Activated naive CD8-positive, alpha-beta T cell treated with anti-CD3 and anti-CD28 coated beads for 36 hours (primary cell): ENCODE data around the gene SRBD1. TPM values are rescaled to one million over a fixed set of nuclear protein-coding genes. Genes with fewer than 3 reads are reported as not detected.

Experiments used
- DNase-seq: peaks from one replicate; pipeline ENCODE4 v3.0.0; 2021
- H3K27ac Mint-ChIP-seq: one replicate; pipeline ENCODE4 v1.8.0; 2022; ENCODE audit warnings: mild to moderate bottlenecking, moderate library complexity, mixed read lengths
- H3K27me3 Mint-ChIP-seq: one replicate; pipeline ENCODE4 v1.8.0; 2022; ENCODE audit warnings: mild to moderate bottlenecking, mixed read lengths
- H3K36me3 Mint-ChIP-seq: one replicate; pipeline ENCODE4 v1.8.0; 2021; ENCODE audit warnings: mild to moderate bottlenecking, mixed read lengths
- H3K4me1 Mint-ChIP-seq: one replicate; pipeline ENCODE4 v1.8.0; 2021; ENCODE audit warnings: mixed read lengths
- H3K4me3 Mint-ChIP-seq: one replicate; pipeline ENCODE4 v1.8.0; 2022; ENCODE audit warnings: mild to moderate bottlenecking, moderate library complexity, mixed read lengths
- H3K9me3 Mint-ChIP-seq: one replicate; pipeline ENCODE4 v1.8.0; 2022; ENCODE audit warnings: mixed read lengths
- total RNA-seq, 2 experiments: library from RNA; stranded (reverse); gene quantifications; one replicate each; pipeline ENCODE4 v1.2.3, GENCODE V29; 2021

Gene SRBD1
- total RNA-seq, 2 experiments from 2014 or later: 18.2 to 19.1 TPM

DNA sequence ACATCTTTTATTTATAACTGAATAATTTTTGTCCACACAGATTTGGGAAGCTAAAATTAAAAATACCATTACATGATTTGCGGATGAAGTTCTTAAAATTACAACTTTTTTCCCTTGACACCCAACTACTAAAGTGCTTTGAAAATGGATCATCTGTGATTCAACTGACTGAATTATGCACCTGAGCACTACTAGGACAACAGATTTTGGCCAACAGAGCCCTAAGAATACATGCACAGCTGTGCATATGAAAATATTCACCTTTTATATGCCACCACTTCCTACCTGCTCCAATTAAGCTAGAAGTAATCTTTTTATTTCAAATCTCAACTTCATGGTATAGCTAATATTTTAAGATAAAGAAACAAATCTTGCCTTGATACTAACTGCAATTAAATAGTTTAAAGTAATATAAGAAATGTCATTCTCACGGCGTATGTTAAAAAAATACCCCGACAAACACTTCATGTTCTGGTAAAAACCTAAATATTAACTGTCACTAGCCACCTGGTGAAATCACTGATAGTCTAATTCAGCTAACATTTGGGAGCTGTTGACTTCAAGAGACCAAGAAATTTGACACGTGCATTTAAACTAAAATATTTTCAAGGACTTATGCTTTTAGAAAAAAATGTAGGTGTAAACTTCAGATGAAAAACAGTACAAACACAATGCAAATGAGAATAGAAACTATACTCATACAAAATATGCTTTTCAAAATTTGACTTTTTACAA is 153.7 kb downstream of the SRBD1 start:
- DNase-seq: no peak
- H3K4me3 Mint-ChIP-seq: no peak overlapping the region
- no peak overlapping the region for H3K27ac Mint-ChIP-seq
- peaks cover 17% of the 10 kb centered on the region for H3K36me3 Mint-ChIP-seq
- no peaks in the 10 kb centered on the region for H3K9me3 Mint-ChIP-seq
- H3K4me1 Mint-ChIP-seq: no peaks in the 10 kb centered on the region
- no peaks in the 10 kb centered on the region for H3K27me3 Mint-ChIP-seq

DNA sequence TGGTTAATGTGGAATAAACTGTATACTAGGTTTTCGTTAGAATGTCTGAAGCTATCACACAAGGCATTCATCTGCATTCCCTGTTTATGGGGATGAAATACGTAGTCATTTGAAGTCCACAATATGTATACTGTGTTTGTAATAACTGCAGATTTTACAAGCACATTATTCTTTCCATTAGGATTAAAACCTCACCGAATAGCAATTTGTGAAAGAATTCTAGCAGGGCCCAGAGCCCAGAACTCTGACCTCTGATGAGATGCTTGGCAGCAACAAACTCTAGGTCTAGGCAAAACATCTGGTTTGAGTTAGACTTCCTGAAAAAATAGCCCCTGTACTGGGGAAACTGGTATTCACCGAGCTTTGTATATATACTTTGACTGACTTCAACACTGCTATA is 158.2 kb downstream of the SRBD1 start:
- no peak for DNase-seq
- Mint-ChIP-seq H3K27ac (no peak overlapping the region), H3K27me3 (no peaks in the 10 kb centered on the region), H3K4me1 (peaks cover 3% of the 10 kb centered on the region), H3K9me3 (no peaks in the 10 kb centered on the region), H3K4me3 (no peak overlapping the region), H3K36me3 (no peaks in the 10 kb centered on the region)

DNA sequence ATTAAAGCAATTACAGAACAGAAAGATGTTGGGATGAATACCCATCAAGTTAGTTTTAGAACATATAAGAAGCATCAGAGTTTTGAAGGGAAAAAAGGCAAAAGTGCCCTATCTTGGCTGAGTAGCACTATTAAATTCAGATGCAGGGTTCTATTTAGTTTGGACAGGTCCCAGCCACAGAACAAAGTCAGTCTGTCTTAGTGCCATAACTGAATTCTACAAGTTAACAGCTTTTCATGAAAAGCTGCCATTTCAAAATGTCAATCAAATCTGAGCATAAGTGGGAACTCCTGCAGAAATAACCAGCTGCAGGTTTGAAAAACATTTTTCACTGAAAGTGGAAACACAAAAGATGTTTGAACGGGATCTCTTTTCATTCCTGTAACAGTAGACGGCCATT is 160.4 kb downstream of the SRBD1 start:
- peaks cover 9% of the 10 kb centered on the region for H3K36me3 Mint-ChIP-seq
- H3K4me3 Mint-ChIP-seq: no peak overlapping the region
- no peak for DNase-seq
- no peak overlapping the region for H3K27ac Mint-ChIP-seq
- peaks cover 3% of the 10 kb centered on the region for H3K4me1 Mint-ChIP-seq
- H3K27me3 Mint-ChIP-seq: no peaks in the 10 kb centered on the region
- H3K9me3 Mint-ChIP-seq: no peaks in the 10 kb centered on the region

DNA sequence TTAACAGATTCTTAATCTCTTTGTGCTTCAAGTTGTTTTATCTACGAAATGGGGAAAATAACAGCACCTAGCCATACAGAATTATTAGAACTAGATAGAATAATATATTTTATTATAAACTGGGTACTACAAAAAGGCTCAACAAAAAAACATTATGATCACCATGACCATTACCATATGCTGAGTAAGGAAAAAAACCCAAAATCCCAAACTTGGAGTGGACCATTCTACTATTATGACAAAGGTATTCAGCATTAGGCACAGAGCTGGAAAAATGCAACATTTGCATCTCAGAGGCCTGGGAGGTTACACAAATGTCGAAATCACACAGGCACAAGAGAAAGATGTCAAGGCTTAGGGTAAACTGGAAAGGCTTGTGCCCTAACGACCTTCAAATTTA is 162.8 kb downstream of the SRBD1 start:
- H3K27me3 Mint-ChIP-seq: no peaks in the 10 kb centered on the region
- no peak overlapping the region for H3K27ac Mint-ChIP-seq
- H3K36me3 Mint-ChIP-seq: peaks cover 16% of the 10 kb centered on the region
- H3K4me3 Mint-ChIP-seq: no peak overlapping the region
- no peak for DNase-seq
- H3K4me1 Mint-ChIP-seq: peaks cover 3% of the 10 kb centered on the region
- no peaks in the 10 kb centered on the region for H3K9me3 Mint-ChIP-seq

DNA sequence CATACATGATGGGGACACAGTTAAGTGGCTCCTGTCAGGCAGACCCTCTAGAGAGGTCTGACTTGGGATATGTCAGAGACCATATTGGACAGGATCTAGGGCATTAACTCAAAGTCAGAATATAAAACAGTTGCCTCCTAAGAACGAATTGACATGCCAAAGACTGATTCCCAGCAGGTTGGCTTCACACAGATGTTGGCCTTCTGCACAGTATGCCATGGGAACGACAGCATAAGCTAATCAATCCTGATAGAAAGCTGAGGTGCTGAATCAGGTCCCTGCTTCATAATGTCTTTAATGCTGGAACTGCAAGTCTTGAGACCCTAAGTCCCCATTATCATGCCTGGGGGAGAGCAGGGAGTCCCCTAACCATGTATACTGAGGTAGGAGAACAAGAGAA is 165.1 kb downstream of the SRBD1 start:
- Mint-ChIP-seq H3K9me3 (no peaks in the 10 kb centered on the region), H3K4me3 (no peak overlapping the region), H3K36me3 (peaks cover 24% of the 10 kb centered on the region), H3K4me1 (peaks cover 8% of the 10 kb centered on the region), H3K27ac (no peak overlapping the region), H3K27me3 (no peaks in the 10 kb centered on the region)
- no peak for DNase-seq

DNA sequence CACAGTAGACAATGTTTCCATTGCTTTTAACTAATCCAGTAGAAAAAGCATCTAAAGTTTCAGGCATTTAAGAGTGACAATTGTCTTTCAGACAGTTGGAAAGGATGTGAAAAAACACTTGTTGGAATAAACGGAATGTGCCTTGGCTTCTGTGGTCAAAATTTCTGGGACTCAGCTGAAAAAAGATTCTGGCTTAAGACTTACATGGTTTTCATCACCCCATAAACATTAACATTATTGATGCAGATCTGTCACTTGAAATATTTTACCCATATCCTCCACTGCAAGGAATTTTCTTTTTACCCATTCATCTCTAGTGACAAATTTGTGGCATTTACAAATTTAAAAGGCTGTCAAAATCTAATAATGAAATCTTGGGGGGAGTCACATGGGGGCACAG is 166.0 kb downstream of the SRBD1 start:
- no peak overlapping the region for H3K27ac Mint-ChIP-seq
- no peak overlapping the region for H3K4me3 Mint-ChIP-seq
- no peaks in the 10 kb centered on the region for H3K9me3 Mint-ChIP-seq
- DNase-seq: no peak
- H3K27me3 Mint-ChIP-seq: no peaks in the 10 kb centered on the region
- peaks cover 24% of the 10 kb centered on the region for H3K36me3 Mint-ChIP-seq
- H3K4me1 Mint-ChIP-seq: peaks cover 8% of the 10 kb centered on the region

DNA sequence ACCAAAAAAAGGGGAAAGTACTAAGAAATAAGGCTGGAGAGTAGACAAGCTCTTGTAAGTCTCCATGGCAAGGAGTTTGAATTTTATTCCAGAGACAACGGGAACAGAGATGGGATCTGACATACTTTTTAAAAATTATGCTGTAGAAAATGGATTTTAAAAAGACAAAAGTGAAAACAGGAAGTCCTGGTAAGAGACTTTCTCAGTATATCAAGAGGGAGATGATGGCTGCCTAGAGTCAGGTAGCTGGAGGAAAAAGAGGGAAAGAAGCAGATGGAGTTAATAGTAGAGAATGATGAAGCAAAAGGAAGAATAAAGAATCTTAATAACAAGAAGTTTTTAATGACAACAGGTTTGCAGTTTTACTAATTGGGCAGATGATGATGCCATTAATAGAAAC is 168.1 kb downstream of the SRBD1 start:
- peaks cover 4% of the 10 kb centered on the region for H3K9me3 Mint-ChIP-seq
- no peak for DNase-seq
- no peak overlapping the region for H3K27ac Mint-ChIP-seq
- peaks cover 5% of the 10 kb centered on the region for H3K4me1 Mint-ChIP-seq
- no peaks in the 10 kb centered on the region for H3K27me3 Mint-ChIP-seq
- H3K4me3 Mint-ChIP-seq: no peak overlapping the region
- H3K36me3 Mint-ChIP-seq: peaks cover 34% of the 10 kb centered on the region

DNA sequence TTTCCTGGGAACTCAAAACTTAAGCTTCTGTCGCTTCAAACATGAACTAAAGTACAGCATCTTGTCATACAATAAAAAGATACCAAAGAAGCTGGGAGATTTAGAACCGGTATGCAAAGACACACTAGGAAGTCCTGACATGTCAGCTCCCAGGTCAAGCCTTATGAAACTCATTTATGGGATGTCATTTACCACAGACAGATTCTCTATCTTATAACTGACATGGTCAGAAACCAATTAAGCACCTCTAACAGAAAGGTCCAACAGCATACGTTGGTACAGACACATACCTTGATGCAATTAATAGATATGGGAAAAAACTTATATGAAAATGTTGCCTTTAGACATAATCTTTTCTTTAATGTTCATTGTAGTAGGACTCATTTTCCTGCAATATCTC is 169.0 kb downstream of the SRBD1 start:
- H3K27ac Mint-ChIP-seq: no peak overlapping the region
- no peak overlapping the region for H3K4me3 Mint-ChIP-seq
- H3K9me3 Mint-ChIP-seq: peaks cover 10% of the 10 kb centered on the region
- no peaks in the 10 kb centered on the region for H3K27me3 Mint-ChIP-seq
- H3K36me3 Mint-ChIP-seq: peaks cover 39% of the 10 kb centered on the region
- peaks cover 9% of the 10 kb centered on the region for H3K4me1 Mint-ChIP-seq
- no peak for DNase-seq

DNA sequence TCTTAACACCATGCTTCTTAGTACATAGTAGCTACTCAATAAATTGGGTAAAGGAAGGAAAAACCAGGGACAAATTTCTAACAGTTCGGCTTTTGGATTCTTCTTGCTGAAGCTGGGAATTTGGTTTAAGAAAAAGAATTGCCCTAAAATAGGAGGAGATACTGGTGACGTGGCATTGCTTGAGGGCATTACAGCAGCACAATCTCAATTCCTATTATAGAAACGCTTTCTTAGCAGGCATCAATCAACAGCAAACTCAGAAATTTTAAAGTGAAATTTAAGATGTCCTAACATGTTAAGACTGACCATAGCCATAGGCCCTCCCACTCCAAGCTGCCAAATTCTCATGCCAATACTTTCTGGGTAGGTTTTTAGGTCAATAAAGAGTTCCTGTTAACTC is 169.5 kb downstream of the SRBD1 start:
- no peak overlapping the region for H3K4me3 Mint-ChIP-seq
- H3K4me1 Mint-ChIP-seq: peaks cover 9% of the 10 kb centered on the region
- no peak for DNase-seq
- H3K27ac Mint-ChIP-seq: no peak overlapping the region
- peaks cover 39% of the 10 kb centered on the region for H3K36me3 Mint-ChIP-seq
- no peaks in the 10 kb centered on the region for H3K27me3 Mint-ChIP-seq
- peaks cover 11% of the 10 kb centered on the region for H3K9me3 Mint-ChIP-seq

DNA sequence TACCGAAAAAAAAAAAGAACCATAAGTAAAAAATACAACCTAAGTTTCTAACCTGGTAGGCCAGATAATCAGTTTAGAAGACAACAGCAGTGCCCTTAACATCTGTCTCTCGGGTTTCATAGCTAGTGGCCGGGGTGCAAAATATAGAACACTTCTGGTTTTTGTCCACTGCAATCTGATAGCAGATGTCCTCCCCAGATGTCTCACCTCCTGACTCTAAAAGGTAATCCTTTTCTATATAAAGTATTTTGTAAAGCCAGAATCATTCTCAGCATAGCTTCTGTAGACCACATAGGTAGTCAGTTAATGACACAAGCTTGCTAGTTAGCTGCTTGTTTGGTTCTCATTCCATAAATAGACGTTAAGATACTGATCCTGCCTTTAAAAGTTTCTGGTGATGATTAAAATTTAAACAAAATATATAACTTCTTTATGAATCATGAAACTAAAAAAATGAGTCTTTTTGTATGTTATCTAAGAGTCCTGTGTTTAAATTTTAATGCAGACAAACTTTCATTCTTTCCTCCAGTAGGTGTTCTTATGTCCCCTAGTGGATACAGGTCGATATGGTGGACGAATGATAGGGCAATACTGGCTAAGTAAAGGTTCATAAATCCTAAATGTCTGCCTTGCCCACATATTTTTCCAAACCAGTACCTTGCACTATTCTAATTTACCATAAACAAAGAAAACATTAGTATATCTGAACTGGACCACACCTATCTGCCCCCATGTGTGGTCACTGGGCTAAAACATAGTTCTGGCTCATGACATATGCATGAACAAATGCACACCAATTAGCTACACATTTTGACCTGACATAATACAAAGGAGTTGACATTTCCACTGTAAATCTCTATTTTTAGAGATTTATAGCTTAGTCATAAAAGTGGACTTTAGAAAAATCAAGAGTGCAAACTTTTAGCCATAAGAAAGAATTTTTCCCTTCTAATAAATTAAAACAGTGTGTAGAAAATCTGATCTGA is 171.0 kb downstream of the SRBD1 start:
- H3K27me3 Mint-ChIP-seq: no peaks in the 10 kb centered on the region
- no peak overlapping the region for H3K4me3 Mint-ChIP-seq
- peaks cover 13% of the 10 kb centered on the region for H3K9me3 Mint-ChIP-seq
- H3K27ac Mint-ChIP-seq: no peak overlapping the region
- H3K36me3 Mint-ChIP-seq: peaks cover 43% of the 10 kb centered on the region
- H3K4me1 Mint-ChIP-seq: peaks cover 9% of the 10 kb centered on the region
- DNase-seq: no peak

DNA sequence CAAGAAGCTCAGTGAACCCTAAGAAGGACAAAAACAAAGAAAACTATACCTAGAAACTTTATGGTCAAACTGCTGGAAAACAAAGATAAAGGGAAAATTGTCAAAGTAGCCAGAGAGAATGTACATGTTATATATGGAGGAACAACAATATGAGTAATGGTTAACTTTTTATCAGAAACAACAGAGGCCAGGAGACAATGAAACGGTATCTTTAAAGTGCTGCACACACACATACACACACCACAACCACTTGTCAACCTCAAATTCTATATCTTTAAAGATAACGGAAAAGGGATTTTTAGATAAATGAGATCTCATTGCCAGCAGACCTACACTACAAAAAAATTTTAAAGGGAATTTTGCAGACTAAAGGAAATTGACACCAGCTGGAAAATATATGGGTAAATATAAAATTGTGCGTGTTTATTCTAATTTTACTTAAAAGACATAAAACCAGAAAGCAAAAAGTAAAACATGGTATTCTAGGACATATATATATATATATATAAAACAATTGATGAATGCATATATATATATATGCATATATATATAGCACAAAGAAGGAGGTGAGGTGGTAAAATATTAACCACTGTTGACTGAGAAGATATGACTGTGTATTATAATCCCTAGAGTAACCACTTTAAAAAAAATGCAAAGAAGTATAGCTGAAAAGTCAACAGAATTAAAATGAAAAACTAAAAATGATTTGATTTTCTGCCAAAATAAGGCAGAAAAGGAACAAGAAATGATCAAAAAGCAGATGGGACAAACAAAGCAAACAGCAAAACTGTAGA is 172.0 kb downstream of the SRBD1 start:
- Mint-ChIP-seq H3K27me3 (no peaks in the 10 kb centered on the region), H3K4me1 (peaks cover 9% of the 10 kb centered on the region), H3K9me3 (peaks cover 16% of the 10 kb centered on the region), H3K27ac (no peak overlapping the region), H3K36me3 (peaks cover 45% of the 10 kb centered on the region), H3K4me3 (no peak overlapping the region)
- no peak for DNase-seq

DNA sequence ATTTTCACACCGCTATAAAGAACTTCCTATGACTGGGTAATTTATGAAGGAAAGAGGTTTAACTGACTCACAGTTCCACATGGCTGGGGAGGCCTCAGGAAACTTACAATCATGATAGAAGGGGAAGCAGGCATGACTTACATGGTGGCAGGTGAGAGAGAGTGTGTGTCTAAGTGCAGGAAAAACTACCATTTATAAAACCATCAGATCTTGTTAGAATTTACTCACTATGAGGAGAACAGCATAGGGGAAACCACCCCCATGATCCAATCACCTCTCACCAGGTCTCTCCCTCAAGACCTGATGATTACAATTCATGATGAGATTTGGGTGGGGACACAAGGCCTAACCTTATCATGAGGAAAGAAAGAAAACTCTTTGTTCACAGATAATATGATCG is 174.6 kb downstream of the SRBD1 start:
- peaks cover 5% of the 10 kb centered on the region for H3K4me1 Mint-ChIP-seq
- peaks cover 16% of the 10 kb centered on the region for H3K9me3 Mint-ChIP-seq
- no peak overlapping the region for H3K27ac Mint-ChIP-seq
- no peak overlapping the region for H3K4me3 Mint-ChIP-seq
- H3K36me3 Mint-ChIP-seq: peaks cover 45% of the 10 kb centered on the region
- H3K27me3 Mint-ChIP-seq: no peaks in the 10 kb centered on the region
- DNase-seq: no peak

DNA sequence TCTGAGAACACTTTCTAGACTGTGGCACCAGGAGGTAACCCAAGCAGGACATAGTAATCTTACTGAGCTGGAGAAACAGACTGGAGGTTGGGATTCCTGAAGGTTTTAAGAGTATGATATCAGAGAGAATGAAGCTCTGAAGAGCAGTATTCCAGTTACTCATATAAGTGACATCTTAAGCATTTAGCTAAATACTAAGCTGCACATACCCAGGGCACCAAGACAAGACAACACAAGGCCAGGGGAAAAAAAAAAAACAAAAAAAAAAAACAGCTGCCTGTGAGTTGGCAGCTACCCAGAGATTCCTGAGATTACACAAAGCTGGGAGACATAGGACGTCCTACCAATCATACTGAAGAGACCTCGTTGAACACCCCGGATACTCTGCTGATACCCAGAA is 175.8 kb downstream of the SRBD1 start:
- no peak for DNase-seq
- H3K27ac Mint-ChIP-seq: no peak overlapping the region
- H3K27me3 Mint-ChIP-seq: no peaks in the 10 kb centered on the region
- H3K9me3 Mint-ChIP-seq: peaks cover 24% of the 10 kb centered on the region
- H3K36me3 Mint-ChIP-seq: peaks cover 53% of the 10 kb centered on the region
- no peak overlapping the region for H3K4me3 Mint-ChIP-seq
- H3K4me1 Mint-ChIP-seq: peaks cover 5% of the 10 kb centered on the region

DNA sequence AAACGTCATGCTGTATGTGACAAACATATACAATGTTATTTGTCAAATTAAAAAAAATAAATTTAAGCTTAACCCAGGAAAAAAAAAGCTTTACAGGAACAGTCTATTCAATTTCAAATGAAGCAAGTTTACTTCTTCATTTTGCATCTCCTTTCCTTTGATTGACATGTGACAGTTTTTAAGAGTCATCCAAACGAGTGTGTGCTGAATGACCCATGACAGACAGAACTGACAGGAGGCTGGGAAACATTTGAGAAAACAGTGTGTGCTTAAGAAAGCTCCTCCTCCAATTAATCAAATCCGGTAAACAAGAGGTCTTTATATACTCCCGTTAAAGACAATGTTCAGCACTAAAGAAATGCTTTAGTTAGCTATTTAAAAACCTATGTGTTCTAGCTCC is 177.7 kb downstream of the SRBD1 start:
- Mint-ChIP-seq H3K36me3 (peaks cover 59% of the 10 kb centered on the region), H3K9me3 (peaks cover 24% of the 10 kb centered on the region), H3K4me3 (no peak overlapping the region), H3K4me1 (peaks cover 7% of the 10 kb centered on the region), H3K27ac (no peak overlapping the region), H3K27me3 (no peaks in the 10 kb centered on the region)
- DNase-seq: no peak

DNA sequence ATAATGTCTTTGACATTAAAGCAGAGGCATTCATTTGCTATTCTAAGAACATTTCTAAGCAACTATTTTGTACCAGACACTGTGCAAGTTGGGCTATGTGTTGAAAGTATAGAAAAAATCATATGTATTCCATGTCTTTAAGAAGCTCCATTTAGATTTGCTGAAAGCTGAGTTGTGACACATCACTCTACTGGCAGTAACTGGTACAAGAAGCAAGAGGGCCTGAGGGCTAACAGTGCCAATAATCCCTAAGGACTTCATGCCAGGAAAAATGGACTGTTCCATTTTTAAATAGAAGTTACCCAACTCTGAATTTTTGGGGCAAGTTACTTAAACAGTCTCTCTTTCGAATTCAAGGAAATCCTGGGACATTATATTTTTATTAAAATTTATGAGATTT is 178.7 kb downstream of the SRBD1 start:
- Mint-ChIP-seq H3K4me1 (peaks cover 5% of the 10 kb centered on the region), H3K9me3 (peaks cover 19% of the 10 kb centered on the region), H3K4me3 (no peak overlapping the region), H3K27me3 (no peaks in the 10 kb centered on the region), H3K36me3 (peaks cover 51% of the 10 kb centered on the region), H3K27ac (no peak overlapping the region)
- DNase-seq: no peak
